ENCODE measurements around the gene PIK3AP1. TPM values are rescaled to one million over a fixed set of nuclear protein-coding genes. Genes with fewer than 3 reads are reported as not detected.

PIK3AP1 gene
- total RNA-seq, 1 donor from 2014 or later, result 5.9 TPM

DNA sequence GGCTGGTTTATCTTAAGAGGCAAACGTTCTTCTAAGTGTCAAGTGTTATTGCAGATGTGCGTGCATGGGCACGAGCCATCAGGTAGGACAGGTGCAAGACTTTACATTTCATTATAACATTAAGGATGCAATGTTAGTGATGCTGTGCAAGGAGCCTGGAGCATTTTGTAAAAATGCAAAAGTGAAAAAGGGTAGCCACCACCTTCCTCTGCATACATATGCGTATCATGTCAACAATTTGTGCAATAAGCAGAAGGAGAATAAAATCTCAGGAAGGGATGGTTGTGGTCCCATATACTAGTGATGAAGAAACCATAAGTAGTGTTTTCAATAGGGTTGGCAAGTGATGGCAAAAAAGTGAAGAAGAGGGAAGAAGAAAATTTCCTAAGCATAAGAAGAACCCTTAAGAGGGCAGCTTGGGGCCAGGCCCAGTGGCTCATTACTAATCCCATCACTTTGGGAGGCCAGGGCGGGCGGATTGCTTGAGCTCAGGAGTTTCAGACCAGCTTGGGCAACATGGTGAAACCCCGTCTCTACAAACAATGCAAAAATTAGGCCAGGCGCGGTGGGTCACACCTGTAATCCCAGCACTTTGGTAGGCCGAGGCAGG, 7.5 kb downstream of the PIK3AP1 start:
- TF ChIP-seq POLR2AphosphoS5 (IDR thresholded peaks at IDR 0.05; ENCODE audit: insufficient read depth in 1 of 2, low read depth in 1 of 2) (no peak), POLR2A (IDR thresholded peaks at IDR 0.05) (no peak)
- TF ChIP-seq, protein P1, sequence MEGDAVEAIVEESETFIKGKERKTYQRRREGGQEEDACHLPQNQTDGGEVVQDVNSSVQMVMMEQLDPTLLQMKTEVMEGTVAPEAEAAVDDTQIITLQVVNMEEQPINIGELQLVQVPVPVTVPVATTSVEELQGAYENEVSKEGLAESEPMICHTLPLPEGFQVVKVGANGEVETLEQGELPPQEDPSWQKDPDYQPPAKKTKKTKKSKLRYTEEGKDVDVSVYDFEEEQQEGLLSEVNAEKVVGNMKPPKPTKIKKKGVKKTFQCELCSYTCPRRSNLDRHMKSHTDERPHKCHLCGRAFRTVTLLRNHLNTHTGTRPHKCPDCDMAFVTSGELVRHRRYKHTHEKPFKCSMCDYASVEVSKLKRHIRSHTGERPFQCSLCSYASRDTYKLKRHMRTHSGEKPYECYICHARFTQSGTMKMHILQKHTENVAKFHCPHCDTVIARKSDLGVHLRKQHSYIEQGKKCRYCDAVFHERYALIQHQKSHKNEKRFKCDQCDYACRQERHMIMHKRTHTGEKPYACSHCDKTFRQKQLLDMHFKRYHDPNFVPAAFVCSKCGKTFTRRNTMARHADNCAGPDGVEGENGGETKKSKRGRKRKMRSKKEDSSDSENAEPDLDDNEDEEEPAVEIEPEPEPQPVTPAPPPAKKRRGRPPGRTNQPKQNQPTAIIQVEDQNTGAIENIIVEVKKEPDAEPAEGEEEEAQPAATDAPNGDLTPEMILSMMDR (IDR thresholded peaks at IDR 0.05), result no peak
- intact Hi-C loops (cut with DNase I), result no loop called here

DNA sequence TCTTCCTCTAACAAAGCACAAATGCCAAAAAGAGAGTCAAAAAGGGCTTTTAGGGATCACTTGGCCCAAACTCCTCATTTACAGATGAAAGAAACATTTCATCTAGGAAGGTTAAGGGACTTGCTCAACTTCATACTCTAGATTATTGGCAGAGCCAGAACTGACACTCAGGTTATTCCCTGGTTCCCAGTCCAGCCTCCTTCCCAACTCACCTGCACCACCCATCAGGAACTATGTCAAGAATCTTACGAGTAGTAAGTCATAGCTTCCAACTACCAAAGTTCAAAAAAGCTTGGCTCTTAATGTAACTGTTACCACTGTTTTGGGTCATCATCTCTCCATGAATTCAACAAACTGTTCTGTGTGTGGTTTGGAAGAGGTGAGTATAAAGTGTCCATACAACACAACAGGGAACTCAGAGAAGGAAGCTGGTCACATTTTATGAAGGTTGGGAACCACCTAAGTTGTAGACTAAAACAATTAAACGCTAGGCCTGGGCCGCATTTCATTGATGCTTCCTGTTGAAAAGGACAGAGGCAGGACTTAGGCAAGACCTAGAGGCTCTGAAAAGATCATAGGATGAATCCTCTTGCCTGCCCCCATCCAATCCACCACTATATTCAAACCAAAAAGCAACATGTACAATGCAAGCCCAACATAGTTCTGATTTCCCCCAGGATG, 9.1 kb downstream of the PIK3AP1 start:
- no peaks in the 10 kb centered on the region for H3K36me3 ChIP-seq
- no peak for DNase-seq (ENCODE audit: extremely low spot score in 2 of 2)
- intact Hi-C loops (cut with DNase I), result no loop called here
- H3K4me3 ChIP-seq, result no peak overlapping the region
- TF ChIP-seq POLR2A (IDR thresholded peaks at IDR 0.05) (no peak), POLR2AphosphoS5 (IDR thresholded peaks at IDR 0.05; ENCODE audit: insufficient read depth in 1 of 2, low read depth in 1 of 2) (no peak)
- TF ChIP-seq, protein P1 (IDR thresholded peaks at IDR 0.05), result no peak
- no peaks in the 10 kb centered on the region for H3K4me1 ChIP-seq
- no peaks in the 10 kb centered on the region for H3K27me3 ChIP-seq
- H3K9me3 ChIP-seq, result no peaks in the 10 kb centered on the region
- no peak overlapping the region for H3K27ac ChIP-seq

More for the DNA sequence above, 7.5 kb downstream of the PIK3AP1 start:
- Histone ChIP-seq H3K4me3 (no peak overlapping the region), H3K27ac (no peak overlapping the region), H3K36me3 (no peaks in the 10 kb centered on the region), H3K27me3 (no peaks in the 10 kb centered on the region), H3K9me3 (no peaks in the 10 kb centered on the region), H3K4me1 (no peaks in the 10 kb centered on the region)
- no peak for DNase-seq (ENCODE audit: extremely low spot score in 2 of 2)

DNA sequence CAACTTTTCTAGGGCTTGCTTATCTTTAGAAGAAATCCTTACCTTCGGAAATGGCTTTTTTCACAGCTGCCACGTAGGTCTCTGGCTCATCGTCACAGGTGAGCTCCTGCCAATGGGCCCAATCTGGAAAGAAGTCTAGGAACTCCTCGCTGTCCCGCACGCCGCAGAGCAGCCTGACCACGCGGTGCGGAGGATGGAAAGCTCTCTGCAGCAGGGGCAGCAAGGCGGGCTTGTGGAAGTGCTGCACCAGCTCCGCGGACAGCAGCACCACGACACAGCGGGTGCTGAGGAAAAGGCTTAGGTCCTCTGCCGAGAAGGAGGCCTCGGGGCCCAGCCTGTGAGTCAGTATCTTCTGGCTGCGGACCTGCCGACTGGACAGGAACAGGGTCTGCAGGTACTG, 10.8 kb downstream of the PIK3AP1 start:
- intact Hi-C loops (cut with DNase I), result no loop called here
- H3K4me1 ChIP-seq, result no peaks in the 10 kb centered on the region
- H3K27ac ChIP-seq, result no peak overlapping the region
- TF ChIP-seq, protein P1 (IDR thresholded peaks at IDR 0.05), result no peak
- no peaks in the 10 kb centered on the region for H3K9me3 ChIP-seq
- H3K27me3 ChIP-seq, result no peaks in the 10 kb centered on the region
- DNase-seq (ENCODE audit: extremely low spot score in 2 of 2), result no peak
- no peak overlapping the region for H3K4me3 ChIP-seq
- H3K36me3 ChIP-seq, result no peaks in the 10 kb centered on the region

DNA sequence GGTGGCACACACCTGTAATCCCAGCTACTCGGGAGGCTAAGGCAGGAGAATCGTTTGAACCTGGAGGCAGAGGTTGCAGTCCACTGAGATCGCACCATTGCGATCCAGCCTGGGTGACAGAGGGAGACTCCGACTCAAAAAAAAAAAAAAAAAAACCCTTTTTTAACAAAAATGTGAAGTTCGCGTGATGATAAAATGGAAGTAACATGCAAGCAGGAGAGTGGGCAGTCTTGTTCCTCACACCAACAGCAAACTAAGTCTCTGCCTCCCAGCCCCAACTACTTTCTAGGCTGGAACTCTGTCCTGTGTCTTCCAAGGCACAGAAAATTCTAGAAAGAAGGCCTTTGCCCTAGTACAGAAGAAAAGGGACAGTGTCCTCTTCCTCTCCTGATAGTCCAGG, 11.3 kb downstream of the PIK3AP1 start:
- Histone ChIP-seq H3K4me3 (no peak overlapping the region), H3K9me3 (no peaks in the 10 kb centered on the region), H3K27me3 (no peaks in the 10 kb centered on the region), H3K27ac (no peak overlapping the region), H3K36me3 (no peaks in the 10 kb centered on the region), H3K4me1 (no peaks in the 10 kb centered on the region)
- no peak for TF ChIP-seq POLR2A (IDR thresholded peaks at IDR 0.05)
- TF ChIP-seq POLR2AphosphoS5 (IDR thresholded peaks at IDR 0.05; ENCODE audit: insufficient read depth in 1 of 2, low read depth in 1 of 2), result no peak
- TF ChIP-seq, protein P1 (IDR thresholded peaks at IDR 0.05), result no peak
- DNase-seq (ENCODE audit: extremely low spot score in 2 of 2), result no peak
- intact Hi-C loops (cut with DNase I), result no loop called here

DNA sequence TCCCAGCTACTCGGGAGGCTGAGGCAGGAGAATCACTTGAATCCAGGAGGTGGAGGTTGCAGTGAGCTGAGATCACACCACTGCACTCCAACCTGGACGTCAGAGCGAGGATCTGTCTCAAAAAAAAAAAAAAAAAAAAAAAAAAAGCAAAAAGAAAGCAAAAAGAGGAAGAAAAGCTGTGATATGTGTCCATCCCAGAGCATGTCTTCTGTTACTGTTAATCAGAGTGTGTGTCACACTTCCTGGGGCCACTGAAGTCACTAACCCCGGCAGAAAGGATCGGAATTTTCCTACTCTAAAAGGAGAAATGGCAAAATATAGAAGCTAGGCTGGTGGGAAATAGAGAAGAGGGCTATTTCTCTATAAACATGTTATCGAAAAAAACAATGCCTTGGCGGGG, 11.9 kb downstream of the PIK3AP1 start:
- Histone ChIP-seq H3K27ac (no peak overlapping the region), H3K9me3 (no peaks in the 10 kb centered on the region), H3K4me1 (no peaks in the 10 kb centered on the region), H3K27me3 (no peaks in the 10 kb centered on the region), H3K4me3 (no peak overlapping the region), H3K36me3 (no peaks in the 10 kb centered on the region)
- intact Hi-C loops (cut with DNase I), result no loop called here
- TF ChIP-seq POLR2A (IDR thresholded peaks at IDR 0.05) (no peak), POLR2AphosphoS5 (IDR thresholded peaks at IDR 0.05; ENCODE audit: insufficient read depth in 1 of 2, low read depth in 1 of 2) (no peak)
- TF ChIP-seq, protein P1 (IDR thresholded peaks at IDR 0.05), result no peak
- no peak for DNase-seq (ENCODE audit: extremely low spot score in 2 of 2)
